Activated naive CD8-positive, alpha-beta T cell treated with anti-CD3 and anti-CD28 coated beads, Interleukin-2, amount 50 U/mL, for 16 hours (primary cell): ENCODE results near the gene POLN.
"Not testable (repeated sequence)": the region's sequence is repeated elsewhere in the genome, so short reads cannot be mapped to it uniquely, and the experiment has no call there.

Source experiments
- DNase-seq: peaks from one replicate; pipeline ENCODE4 v3.0.0-alpha.2; 2020; ENCODE audit warnings: low read depth, low spot score

POLN gene

DNA sequence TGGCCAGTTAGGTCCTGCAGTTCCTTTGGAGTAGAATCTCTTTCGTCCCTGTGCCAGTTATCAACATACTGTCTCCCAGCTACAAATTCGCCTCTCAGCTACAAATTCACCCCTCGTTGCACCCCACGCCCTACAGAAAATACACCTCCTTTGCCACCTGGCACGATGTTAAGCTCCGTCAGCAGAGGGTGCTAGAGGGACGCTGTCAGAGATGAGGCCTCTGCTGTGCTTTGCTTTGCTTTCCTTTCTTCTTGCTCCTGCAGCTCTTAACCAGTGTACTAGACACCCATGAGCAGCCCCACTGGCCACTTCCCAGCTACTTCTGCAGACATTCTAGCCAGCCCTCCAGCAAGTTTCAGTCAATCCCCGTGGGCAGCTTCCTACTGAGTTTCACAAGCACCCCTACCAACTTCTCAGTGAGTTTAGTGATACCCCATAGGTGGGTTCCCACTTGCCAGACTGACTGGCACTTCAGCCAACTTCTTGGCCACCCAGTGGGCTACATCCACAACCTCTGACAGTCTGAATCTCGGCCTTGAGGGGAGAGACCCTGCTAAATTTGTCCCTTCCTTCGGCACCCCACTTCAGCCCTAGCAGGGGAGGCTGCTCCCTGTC lies 21.8 kb downstream of the POLN start:
- peak; percentile 70 for DNase-seq

DNA sequence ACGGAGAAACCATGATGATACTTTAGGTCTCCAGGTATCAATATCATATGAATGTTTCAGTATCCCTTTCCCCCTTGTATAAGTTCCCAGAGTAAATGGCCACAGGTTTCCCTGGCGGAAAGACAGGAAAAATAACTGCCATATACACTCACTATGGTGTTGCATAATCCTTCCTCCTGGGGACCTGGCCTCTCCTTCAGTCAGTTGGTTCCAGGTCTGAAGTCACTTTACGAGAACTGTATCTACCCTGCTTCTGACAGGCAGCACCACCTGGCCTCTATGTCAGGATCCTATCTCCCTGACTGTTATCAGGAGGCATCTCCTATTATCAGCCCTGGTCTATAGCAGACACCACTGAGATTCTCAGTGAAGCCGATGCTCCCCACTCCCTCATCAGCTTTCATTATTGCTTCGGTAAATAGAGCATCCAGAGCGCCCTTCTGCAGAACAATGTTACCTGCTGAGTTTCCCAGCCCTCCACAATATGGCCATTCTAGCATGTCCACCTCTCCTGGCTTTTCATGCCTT lies 22.6 kb downstream of the POLN start:
- no peak for DNase-seq

DNA sequence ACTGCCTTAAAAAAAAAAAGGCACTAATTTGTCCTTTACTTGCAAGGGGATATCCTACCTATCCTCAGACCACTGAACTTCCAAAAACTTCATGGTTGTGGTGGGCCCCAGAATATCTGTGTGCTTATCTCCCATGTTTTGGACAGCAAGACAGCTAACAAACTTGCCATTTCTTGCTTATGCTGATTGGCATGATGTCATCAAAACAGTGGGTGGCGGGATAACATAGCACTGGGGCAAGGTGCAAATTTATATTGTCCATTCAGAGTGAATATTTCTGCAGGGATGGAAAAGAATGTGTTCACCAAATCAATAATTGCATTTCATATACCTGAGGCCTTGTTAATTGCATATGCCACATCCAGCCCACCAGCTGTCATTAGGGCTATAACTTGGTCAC lies 23.5 kb downstream of the POLN start:
- no peak for DNase-seq

DNA sequence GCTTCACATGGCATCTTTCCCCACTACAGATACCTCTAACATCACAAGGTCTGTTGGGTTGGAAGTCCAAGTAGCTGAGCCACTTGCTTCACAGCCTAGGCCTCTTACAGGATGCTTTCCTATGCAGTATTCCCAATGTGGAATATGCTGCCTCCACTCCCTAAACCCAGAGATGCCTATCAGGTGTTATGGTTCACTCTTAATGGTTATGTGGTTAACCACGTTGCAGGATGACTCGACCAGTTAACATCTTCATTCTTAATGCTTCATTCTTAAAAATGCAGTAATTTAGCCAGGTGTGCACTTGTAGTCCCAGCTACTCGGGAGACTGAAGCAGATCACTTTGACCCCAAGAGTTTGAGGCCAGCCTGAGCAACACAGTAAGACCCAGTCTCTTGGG lies 24.2 kb downstream of the POLN start:
- DNase-seq: no peak

DNA sequence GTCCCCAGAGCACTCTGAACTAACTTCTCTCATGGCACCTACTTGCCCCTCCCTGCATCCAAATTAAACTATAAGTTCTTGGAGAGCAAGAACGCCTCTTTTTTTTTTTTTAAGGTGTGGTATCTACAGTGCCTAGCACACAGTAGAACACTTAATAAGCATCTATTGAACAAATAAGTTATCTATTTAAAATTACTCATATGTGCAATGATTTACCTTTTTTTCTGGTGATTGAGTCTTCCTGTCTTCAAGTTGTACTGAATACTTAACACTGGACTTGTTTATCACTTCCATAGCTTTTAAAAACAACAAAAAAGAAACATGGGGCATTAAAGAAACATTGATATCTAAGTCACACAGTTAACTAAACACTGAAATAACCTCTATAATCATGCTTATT lies 29.1 kb downstream of the POLN start:
- DNase-seq: no peak

DNA sequence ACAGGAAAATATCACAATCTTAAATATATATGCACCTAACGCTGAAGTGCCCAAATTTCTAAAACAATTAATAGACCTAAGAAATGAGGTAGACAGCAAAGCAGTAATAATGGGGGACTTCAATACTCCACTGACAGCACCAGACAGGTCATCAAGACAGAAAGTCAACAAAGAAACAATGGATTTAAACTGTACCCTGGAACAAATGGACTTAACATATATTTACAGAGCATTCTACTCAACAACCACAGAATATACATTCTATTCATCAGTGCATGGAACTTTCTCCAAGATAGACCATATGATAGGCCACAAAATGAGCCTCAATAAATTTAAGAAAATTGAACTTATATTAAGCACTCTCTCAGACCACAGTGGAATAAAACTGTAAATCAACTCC lies 39.1 kb downstream of the POLN start:
- not testable (repeated sequence) for DNase-seq

DNA sequence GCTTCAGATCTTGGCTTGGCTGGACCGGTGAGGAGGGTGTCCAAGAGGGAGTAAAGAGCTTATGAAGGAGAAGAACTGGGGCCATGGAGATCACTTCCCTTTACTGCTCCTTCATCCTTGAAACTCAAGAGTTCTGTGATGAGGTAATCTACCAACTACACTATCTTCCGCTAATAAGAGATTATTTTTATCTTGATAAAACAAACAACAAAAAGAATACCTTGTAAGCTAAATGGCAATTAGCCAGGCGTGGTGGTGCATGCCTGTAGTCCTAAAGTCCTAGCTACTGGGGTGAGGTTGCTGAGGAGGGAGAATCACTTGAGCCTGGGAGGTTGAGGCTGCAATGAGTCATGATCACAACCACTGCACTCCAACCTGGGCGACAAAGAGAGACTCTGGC lies 47.4 kb downstream of the POLN start:
- DNase-seq: no peak

DNA sequence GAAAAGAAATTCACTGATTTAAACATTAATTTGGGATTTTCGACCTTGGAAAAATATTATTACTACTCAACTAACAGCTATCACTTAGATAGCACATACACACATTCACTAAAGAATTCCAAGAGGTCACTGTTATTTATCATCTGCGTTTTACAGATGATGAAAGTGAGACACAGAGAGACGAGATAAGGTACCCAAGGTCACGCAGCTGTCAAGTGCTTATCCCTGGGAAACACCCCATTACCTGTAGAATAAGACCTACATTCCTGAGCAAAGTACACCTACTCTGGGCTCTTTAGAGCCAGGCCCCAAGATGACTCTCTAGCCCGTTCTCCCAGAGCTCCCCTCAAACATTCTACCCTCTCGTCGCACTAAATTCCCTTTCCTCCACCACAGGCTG lies 48.6 kb downstream of the POLN start:
- no peak for DNase-seq

DNA sequence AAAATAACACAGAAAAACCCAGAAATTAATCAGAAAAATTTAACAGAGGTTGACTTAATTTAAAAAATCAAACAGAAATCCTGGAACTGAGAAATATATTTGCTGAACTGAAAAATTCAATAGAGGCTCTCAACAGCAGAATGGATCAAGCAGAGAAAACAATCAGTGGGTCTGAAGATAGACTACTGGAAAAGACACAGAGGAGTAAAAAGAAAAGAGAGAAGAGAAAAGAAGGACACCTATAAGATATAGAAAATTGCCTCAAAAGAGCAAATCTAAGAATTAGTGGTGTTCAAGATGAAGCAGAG lies 55.1 kb downstream of the POLN start:
- DNase-seq: no peak

DNA sequence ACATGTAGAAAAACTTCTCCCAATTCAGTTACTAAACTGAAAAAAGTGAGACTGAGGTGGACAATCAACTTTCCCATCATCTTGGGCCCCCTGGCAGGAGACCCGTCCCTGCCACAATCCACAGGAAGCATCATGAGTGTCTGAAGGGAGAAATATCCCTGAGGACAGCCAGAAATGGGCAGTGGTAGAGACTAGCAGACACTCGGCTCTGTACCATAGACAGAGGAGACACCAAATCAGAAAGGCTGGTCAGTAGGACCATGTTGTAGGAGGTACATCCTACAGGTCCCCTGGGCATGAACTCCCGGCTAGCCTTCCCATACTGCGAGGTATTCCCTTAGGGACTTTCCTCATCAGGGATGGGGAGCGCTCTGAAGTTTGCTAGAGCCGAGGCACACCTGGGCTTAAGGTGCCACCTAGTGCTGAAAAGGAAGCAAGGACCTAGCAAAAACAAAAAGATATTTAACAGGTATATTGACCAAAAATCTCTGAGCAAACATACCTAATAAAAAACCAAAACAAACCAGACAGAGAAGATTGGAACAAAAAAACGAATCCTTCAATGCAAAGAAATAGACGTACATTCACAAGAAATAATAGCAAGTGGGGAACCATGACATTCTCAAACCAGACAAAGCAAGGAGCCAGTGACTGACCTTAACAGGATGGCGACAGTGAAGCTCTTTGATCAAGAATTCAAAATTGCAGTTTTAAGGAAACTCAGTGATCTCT lies 55.6 kb downstream of the POLN start:
- DNase-seq: no peak

DNA sequence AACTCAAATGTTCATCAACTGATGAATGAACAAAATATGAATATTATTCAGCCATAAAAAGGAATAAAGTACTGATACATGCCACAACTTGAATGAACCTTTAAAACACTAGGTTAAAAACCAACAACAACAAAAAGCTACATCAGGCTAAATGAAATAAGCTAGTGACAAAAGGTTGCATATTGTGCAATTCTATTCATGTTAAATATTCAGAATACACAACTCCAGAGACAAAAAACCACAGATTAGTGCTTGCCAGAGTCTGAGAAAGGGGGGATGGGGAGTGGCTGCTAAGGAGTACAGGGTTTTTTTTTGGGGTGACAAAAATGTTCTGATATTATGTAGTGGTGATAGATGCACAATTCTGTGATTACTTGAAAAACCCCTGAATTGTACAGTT lies 58.5 kb downstream of the POLN start:
- no peak for DNase-seq

DNA sequence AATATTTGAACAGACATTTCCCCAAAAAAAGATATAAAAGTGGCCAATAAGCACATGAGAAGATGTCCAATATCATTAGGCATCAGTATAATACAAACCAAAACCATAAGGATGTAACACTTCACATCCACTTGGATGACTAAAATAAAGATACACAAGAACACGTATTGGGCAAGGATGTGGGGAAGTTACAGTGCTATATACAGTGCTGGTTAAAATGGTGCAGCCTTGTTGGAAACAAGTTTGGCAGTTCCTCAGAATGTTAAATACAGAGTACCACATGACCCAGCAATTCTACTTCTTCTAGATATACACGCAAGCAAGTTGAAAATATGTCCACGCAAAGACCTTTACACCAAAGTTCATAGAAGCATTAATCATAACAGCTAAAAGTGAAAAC lies 58.9 kb downstream of the POLN start:
- DNase-seq: no peak

DNA sequence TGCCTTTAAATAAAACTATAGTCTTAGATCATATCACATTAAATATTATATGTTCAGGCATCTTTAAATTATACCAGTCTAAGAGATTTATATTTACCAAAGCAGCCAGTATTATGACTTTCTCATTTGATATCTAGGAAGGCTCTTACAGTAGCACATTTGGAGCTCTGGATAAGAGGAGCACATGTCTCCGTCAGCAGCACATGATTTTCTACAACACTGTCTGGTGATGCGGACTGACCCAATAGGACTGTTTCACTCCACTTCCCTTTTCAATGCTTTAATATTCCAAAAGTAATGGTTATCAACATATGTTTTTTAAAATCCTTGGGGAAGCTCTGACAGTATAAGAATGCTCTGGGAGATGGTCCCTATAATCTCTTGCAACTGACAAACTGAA lies 61.5 kb downstream of the POLN start:
- DNase-seq: no peak

DNA sequence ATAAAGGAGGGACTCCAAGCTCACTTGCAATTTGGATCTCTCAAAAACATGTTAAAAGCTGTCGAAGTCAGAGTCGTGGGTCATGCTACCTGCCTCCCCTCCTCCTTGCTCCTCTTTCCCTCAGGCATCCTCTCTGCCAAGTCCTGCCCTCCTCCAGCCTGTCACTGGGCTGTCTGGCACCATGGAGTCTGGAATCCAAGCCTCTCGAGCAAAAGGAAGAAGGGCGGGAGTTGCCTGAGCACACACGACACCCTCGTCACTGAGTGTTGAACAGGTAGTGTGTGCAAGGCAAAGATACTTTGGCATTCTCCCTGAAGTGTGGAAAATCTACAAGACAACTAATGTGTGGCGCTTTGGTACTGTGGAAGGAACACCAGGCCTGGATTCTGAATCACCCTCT lies 62.2 kb downstream of the POLN start:
- DNase-seq: no peak

DNA sequence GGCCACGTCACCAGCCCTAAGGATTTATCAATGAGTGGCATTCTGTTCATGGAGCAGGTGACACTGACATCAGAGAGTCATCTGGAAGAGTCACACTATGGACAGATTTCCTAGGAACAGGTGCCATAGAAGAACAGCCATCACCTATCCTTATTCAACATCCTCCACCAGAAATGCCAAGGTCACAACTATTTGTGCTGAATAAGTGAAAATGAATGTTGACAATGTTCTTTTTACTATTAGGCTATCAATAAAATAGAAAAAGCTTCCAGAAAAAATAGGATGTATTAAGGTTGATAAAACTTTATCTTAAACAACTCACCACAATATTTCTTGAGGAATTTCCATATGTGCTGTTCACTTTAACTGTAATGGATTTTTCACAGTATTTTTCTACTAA lies 62.9 kb downstream of the POLN start:
- DNase-seq: no peak

DNA sequence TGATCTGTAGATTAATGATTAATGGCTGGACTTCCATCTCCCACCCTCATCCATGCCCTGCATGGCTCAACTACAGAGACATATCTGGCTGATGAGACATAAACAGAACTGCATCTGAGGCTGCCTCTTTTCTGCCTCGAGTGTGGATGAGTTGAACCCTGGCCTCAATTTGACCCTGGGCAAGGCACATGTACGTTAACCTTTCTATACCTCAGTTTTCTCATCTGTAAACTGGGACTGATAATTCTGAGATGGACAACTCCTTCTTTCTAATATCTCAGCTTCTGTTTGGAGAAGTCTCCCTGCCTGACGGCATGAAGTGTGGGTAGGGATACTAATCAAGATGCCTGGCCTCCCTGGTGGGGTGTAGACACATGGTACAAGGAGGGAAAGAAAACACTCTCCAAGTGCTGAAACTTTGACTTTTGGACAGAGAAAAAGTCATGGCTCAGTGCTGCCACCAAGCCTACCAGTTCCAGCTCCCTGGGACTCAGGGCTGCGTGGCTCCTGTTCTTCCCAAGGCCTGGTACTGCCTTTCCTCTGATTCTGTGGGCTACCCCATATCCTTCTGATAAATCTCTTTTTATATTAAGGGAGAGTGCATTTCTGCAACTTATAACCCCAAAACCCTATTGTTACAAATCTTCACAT lies 64.4 kb downstream of the POLN start:
- DNase-seq: no peak

DNA sequence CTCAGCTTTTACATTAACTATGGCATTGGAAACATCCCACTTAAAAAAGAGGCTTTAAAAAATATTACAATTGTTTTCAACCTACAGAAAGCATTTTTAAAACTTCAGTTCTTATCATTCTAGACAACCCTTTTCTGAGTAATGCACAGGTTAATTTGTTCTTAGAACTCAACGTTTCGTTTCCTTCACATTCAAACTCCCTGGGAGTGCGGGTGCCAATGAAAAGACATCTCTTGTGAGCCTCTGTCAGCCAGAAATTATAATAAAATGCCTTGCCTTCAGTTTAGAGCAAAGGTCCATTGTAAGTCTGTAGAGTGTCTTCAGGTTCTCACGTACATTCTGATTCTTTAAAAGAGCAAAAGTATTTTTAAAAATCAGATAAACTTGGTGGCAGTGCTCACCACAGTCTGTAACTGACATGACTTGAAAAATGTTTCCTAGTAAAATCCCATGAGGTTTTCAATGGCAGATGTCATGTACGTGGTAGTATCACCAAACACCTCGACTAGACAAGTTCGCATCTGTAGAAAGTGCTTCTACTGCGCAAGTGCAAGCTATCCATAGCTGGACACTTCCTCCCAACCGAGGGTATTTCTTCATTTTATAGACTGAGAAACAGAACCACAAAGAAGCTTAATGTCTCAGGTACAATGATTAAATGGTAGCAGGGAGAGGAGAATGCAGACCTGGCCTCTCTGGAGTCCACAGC lies 65.8 kb downstream of the POLN start:
- DNase-seq: no peak

DNA sequence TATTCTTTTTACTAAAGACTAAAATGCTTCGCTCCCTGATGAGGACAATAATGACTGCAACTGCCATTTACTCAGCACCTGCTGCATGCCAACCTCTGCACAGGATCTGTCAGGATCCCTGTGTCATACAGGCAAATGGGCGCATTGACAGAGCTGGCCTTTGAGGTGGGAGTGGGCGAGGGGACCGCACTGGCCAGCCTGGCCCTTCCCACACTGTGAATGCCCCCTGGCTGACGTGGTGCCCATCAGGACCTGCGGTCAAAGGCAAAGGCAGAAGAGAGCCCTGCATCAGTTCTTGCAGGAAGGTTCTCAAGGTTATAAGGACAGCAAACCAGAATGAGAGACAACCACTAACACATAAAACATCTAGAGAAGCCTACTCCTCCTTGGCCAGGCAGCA lies 67.9 kb downstream of the POLN start:
- DNase-seq: no peak

DNA sequence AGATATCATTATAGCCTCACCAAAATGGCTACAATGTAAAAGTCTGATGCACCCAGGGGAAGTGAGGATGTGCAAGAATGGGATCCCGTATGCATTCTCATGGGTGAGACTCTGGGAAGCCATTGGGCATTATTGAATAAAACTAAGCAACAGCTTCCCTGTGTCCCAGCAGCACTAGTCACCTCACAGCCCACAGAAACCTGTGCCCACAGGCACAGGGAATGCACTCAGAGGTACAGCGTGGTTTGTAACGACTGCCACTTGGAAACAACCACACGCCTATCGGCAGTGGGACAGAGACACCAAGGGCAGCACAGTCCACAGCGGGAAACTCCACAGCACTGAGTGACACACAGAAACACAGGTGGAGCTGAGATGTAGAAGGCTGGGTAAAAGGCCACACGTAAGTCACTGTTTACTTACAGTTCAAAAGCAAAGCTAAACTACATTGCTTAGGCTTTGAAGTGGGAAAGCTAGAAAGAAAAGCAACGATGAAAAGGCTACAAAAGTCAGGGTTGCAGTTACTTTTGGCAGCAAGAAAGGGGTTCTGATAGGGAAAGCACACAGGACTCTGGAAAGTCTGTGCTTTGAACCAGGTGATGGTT lies 69.2 kb downstream of the POLN start:
- no peak for DNase-seq

DNA sequence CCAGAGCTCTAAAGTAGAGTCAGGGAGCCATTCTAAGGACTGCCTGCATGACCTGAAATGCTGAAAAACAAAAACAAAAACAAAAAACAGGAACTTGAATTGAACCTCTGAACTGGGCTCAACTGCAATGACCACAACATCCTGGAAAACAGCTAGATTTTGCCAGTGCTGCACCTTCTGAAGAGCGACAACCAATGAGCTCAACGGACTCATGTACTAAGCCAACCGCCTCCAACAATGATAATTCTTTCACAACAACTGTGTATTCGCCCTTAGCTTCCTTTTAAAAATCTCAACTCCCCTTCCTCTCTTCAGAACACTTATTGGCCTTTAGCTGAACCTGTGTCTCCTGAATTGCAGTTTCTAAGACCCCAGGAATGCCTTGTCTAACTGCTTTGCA lies 69.8 kb downstream of the POLN start:
- no peak for DNase-seq

DNA sequence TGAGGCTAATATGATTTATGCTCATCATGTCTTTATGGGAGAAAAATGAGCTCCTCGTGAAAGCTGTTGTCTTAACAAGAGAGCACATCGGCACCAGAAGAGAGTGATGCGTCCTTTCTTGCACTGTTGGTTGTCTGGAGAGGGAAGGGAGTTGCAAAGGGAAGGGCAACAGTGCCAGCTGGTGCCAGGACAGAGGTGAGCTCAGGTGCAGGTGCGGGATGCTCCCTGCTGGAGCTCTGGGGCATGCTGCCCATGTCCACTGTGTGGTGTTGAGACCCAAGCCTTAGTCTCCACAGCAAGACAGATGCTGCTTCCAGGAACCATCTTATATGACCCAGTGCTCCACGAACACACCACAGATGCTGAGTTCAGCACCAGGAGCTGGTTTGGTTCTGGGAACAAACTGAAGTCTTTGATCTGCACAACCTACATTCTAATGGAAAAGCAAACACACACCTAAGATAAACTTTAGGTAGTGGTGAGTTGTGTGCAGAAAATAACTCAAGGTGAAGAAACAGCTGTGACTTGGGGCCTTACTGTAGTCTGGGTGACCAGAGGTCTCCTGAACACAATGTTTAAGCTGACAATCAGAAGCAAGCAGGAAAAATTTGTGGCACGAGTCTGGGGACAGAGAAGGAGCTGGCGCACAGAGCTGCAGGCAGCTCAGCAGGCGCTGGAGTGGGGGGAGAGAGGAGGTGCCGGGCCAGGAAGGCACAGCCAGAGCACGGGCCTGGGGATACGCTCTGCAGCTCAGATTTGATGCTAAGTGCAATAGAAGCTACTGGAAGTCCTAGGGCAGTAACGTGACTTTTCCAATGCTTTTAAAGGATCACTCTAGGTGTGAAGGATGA lies 73.2 kb downstream of the POLN start:
- DNase-seq: no peak
